CD4-positive, alpha-beta T cell treated with Interleukin-4 for 4 hours (primary cell): ENCODE results near the gene AGTRAP.

Source experiments
- DNase-seq: peaks from one replicate; pipeline ENCODE4 v3.0.0-alpha.2; 2020

AGTRAP gene, protein sequence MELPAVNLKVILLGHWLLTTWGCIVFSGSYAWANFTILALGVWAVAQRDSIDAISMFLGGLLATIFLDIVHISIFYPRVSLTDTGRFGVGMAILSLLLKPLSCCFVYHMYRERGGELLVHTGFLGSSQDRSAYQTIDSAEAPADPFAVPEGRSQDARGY

DNA sequence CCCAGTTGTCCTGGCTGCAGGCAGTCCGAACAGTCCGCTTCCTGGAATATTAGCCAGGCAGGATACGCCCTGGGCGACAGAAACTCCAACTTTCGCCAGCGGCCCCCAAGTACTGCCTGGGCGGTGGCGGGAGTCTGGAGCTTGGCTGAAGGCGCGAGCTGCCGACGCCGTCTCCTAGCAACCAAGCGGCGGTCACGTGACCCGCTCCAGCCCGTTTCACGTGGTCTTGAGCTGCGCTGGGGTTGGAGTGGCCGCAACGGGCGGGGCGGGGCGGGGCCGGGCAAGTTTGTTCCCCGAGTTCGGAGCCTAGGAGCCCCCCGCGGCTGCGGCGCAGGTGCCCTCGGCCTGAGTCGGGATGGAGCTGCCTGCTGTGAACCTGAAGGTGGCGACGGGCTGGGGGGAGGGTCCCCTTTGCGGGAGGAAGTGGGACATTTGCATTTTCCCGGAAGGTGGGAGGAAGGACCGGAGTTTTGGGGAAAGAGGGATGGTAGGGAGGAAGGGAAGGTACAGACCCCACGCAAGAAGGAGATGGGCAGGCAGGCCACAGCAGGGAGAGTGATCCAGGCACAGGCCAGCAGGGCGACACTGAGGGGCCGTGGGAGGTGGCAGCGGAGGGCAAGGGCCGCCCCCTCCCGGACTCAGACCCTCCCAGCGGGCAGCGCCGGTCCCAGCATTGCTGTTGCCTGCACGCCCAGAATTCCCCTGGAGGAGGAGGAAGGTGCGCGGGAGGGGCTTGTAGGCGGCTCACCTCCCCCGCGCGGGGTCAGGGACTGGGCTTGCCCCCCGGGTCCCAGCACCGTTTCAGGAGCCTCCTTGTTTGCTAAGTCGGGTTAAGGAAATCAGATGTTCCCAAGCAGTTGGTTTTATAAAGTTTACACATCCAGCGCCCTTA, at the start of gene AGTRAP:
TSS of gene AGTRAP (plus strand) at position 283 of the 892 bp plus-strand sequence. CDS start at position 356, 73 bp downstream.
- DNase-seq, result peak; percentile 85

DNA sequence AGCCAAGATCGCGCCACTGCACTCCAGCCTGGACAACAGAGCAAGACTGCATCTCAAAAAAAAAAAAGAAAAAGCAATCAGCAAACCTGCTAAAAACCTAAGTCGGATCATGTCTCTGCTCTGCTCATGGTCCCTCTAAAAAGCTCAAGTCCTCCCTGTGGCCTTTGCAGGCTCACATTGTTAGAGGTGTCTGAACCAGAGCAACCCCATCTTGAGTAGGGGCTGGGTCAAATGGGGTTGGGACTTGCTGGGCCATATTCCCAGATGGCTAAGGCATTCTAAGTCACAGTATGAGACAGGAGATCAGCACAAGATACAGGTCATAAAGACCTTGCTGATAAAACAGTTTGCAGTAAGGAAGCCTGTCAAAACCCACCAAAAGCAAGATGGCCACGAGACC, 47.4 kb upstream of the AGTRAP start:
- DNase-seq, result no peak

DNA sequence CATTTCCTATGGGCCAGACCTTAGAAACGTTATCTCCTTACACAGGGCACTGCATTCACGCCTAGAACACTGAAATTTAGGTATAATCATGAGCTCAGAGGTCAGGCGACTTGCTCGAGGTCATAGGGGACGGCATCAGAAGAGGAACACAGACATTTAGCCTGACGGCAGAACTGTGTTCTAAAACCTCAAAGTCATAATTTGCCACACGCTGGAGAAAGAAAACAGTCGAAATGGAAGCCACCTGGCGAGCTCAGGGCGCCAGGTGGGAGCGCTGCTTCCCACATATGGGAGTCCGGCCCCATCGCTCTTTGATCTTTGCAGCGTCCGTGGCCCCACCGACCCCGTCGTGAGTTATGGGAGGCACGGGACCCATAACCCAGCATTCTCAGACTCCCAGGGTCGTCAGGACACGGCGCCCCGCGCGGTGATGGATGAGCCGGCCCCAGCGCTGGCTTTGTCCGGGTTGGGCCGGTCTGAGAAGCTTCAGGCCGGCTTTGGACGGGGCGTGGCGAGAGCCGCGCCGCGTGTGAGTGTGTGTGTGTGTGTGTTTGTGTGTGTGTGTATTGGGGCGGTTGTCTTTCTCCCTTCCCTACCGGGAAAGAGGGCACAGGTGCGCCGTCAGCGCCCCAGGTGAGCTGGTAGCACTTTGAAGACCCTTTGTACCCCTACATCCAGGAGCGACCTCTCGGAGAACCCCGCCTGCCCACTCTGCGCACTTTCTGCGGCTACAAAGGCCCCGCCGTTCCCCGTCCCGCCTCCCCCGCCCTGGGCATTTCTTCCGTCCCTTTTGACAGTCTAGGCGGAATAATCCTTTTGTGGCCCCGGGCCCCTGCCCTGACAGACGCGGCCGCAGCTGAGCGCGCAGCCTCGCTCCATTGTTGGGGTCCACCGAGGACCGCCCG, 45.3 kb upstream of the AGTRAP start:
- DNase-seq, result no peak

DNA sequence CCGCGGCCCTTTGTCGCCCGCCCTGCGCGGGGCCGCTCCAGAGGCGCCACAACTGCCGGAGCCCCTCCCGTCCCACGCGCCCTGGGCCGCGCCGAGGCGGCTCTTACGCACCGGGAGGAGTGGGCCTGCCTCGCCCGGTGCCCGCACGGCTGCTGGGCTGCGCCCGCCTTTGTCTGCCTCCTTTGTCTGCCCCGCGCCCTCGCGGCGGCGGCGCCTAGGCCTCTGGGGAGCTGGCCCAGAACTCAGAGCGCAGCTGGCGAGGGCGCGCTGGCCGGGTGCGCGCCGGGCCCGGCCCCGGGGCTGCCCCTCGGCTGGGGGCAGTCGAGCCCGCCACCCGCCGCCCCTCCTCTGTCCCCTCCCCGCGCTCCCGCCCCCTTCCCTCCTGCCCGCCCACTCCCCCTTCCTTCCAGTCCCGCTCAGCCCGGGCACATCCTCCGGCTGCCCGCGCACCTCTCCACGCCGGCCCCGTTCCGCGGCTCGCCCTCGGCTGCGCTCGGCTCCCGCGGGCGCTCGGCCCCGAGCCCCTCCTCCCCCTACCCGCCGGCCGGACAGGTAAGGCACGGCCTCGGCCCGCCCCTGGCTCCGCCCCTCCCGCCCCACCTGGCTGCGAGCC, 44.5 kb upstream of the AGTRAP start, which contains the start of gene DRAXIN:
TSS of gene DRAXIN (plus strand) at position 409 of the 613 bp plus-strand sequence. CDS start 14,549 bp downstream, outside the sequence.
- no peak for DNase-seq

DNA sequence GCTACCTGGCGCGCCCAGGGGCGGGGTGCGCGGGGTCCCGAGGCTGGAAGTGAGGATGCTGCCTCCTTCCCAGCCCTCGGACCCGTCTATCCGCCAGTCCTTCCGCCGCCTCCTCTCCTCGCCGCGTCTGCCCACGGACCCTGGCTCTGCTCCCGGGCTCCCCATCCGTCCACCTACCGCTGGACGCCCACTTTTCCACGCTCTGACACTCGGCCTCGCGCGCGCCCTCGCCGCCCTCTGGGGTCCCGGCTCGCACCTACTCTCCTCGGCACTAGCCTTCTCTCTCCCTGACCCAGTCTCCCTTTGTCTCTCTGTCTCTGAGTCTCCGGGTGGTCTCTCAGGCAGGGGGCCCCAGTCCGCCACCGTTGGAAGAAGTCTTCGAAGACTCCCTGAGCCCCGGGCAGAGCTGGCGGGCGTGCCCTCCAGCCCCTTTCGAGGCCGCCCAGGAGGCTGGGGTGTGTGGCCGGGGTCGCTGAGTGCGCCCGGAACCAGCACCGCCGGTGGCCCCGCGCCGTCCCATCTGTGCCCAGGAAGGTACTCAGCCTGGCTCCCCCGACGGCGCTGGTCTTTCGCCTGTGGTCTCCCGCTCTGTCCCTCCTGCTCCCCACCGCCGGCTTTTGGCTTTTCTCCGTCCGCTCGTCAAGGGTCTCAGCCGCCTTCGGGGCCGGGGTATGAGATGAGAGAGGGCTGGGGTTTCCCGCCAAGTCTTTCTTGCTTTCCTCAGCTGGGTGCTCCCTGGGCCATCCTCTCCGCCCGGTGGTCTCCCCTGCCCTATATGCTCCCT, 43.8 kb upstream of the AGTRAP start:
- DNase-seq, result no peak

DNA sequence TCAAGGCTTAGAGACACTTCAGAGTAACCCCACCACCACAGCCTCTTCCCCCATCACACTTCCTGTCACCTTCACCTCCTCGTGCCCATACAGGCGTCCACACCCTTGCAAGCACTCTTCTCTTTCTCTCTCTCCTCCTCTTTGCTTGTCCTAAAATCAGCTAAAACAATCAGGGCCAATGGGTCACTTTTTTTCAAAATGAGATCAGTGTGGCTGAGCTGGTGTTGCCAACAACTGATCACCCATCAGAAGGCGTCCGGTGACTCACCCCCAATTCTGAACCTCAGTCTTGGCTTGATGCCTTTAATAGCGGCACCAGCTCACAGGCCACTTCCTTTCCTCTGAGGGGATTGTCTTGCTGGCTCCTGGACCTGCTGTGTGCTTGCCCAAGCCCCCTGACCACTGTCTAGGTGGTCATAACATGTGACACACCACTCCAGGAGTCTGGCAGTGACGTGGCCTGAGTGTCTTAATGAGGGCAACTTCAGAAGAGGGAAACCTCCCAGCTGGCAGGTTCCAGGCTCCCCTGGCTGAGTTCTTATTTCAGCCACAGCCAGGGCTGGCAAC, 42.8 kb upstream of the AGTRAP start:
- DNase-seq, result peak; percentile 69

DNA sequence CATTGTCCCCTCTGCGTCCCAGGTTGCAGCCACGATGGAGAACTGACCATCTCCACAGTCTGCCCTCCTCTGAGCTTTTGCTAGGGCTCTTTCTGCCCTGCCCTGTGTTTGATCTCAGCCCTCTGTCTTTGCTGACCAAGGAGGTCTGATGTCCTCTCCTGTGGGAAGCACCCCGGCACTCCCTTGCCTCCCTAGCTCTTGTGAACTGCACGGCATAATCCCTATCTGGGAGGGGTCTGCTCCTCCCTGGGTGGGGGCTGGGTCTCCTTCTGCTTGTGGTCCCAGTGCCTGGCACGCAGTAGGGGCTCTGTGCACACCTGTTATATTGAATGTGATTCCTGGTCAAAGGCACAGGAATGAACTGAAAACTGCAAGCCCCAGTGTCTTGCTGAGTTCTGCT, 42.0 kb upstream of the AGTRAP start:
- DNase-seq, result no peak

DNA sequence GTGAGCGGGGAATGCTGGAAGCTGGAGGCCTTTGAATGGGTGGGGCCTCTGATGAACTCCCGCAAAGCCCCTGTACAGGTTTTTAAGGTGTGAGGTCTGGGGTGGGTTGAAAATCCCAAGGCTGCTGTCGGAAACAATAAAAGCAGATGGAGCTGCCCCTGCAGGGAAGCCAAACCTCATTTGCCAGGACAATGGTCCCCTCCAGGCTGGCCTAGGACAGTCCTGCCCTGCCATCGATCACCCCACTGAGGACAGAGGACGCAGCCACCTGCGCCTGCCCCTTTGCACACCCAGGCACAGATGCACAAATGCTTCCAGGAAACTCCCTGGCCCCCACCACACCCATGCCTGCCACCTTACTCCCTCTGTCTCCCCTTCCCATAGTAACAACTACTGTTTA, 40.1 kb upstream of the AGTRAP start:
- no peak for DNase-seq

DNA sequence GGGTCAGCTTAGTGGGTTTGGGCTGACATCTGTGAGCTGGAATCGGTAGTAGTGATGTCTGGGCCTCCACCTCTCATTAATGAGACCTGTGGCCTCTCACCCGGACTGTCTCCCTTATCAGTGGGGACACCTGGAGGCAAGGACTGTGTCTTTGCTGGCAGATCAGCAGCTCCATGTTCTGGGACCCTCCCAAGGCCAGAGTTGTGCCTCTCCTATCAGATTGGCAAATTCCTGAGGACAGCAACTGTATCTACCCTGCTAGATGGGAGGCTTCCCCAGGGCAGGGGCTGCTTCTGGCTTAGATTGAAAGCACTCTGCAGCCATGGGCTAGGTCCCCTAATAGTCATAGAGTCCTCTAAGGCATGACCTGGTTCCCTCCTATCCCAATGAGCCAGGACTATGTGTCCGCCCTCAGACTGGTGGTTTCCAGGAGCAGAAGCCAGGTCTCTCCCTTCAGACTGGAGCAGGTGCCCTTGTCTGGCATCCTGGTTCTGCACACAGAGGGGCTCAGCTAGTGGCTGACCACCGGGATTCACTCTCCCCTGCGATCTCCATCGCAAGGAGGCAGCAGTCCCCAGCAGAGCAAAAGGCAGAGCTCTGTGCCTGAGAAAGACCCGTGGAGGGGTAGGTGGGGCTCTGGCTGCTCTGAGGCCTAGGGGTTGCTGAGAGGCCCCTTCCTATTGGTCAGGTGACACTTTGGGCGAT, 38.6 kb upstream of the AGTRAP start:
- DNase-seq, result no peak

DNA sequence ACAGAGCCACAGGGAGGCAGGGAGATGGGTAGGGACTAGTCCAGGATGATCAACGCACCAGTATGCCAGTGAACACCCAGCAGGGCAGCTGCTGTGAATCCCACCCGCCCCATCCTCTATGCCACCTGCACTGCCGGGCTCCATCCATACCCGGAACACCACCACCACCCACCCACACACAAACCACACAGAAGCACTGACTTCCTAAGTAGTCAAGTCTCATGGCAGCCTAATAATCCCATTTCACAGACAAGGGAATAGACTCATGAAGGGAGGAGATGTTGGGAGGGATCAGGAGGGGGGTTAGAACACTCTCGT, 38.1 kb upstream of the AGTRAP start:
- no peak for DNase-seq

DNA sequence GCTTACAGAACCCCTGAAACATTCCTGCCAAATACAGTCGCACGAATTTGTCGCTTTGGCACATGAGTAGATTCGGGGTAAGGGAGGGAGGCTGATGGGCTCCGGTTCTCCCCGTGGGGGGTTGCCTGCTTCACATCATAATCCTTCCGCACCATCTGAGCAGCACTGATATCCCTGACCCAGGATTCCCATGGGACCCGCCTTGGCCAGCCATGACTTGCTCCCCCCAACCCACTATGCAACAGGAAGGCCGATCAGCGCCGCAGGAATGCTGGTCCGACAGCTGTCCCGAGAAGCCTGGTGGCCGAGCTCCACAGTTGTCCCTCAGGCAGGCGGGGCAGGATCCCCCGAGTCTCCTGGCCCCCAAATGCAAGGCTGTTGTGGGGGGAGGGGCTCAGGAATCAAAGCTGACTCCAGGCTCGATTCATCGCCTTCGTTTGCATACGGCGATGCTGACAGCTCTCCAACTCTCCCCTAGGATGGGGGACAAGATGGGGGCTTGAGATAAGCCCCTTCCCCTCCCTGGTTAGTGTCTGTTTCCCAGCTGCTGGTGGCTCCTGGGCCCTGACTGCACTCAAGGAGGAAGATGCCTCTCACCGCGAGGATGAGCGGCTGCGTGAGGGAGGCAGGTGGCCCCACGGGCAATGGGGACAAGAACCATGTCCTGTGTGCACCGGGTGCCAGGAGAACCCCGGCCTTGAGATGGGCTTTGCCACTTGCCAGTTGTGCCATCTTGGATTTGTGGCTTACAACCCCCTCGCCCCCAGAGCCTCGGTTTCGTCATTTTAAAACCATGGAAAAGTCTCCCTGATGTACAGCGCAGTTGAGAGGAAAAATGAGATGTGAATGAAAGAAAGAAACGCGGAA, 35.1 kb upstream of the AGTRAP start:
- no peak for DNase-seq

DNA sequence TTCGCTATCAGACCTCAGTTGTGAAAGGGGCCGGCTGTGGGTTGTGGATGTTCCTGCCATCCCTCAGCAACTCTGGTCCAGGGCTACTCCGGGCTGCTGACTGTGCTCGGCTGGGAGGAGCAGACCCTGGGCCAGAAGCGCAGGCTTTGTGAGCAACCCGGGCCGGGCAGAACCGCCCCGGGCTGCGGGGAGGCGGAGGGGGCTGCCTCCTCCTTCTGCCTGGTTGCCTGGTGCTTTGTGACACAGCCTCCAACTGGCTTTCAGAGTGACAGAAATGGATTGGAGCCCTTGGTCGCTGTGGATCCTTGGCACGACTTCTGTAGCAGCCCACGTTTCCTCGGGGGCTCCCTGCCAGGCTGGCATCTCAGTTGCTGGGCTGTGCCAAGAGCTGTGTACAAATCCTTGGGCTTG, 34.4 kb upstream of the AGTRAP start:
- no peak for DNase-seq

DNA sequence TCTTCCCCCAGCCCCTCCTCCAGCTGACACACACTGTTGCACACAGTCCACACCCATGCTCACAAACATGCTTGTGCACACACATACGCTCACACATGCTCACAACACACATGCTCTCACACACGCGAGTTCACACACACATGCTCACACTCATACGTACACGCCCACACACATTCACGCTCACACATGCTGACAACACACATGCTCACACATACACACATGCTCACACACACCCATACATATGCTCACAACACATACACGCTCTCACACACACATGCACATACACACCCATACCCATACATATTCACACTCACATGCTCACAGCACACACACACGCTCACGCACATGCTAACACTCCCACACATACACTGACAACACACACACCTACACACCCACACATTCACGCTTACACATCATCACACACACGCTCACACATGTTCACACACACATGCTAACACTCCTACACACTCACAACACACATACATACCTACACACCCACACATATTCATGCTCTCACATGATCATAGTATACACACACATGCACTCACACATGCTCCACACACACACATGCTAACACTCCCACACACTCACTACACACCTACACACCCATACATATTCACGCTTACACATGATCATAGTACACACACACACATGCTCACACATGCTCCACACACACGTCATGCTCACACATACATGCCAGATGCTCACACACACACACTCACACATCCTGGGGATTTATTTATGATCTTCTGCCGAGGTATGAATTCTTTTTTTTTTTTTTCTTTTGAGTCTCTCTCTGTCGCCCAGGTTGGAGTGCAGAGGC, 33.7 kb upstream of the AGTRAP start:
- DNase-seq, result no peak

DNA sequence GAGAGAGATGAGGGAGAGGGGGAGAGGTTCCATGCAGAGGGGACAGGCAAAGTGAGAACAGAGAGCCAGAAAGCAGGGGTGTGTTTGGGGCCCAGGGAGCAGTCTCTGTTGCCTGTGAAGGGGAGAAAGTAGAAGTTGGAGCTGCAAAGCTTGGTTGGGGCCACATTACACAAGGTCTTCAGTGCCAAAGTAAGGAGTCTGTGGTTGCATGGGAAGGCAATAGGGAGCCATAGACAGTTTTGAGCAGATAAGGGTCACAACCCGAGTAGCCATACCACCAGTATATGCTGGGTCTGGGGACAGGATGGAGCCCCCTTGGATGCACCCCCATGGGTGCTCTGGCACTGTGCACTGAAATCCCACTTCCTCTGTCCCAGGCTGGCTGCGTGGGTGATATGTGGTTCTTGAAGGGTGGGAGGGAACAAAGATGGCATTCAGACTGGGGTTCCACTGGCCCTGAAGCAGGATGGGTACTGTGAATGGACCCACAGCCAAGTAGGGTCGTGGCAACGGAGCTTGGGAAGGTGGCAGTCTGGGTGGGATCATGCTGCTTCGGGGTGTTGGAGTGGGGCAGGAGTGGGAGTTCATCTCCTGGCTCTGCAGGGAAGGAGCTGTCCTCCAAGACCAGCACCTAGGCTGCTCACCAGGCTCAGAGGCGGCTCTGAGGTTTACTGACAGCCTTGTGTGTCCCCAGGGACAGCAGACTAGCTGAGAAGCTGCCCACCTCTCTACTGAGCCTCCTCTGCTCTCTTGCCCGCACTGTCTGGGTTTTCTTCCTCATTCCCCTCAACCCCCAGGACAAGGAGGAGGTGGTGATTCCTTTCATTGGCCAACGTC, 32.4 kb upstream of the AGTRAP start:
- DNase-seq, result no peak

DNA sequence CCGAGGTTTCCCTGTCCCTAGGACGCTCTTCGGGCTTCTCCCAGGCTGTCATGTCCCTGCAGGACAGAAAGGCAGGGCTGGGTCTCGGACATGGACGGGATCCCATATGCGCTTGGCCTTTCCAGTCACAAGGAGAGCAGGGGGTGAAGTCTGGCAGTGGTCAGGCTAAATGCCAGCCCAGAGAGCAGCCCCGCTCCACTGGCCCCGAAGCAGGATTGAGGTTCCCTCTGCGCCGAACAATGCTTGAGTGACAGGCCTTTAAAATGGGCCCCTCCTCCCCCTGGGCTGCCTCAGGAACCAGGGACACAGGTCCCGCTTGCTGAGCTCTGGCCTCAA, 31.8 kb upstream of the AGTRAP start:
- DNase-seq, result no peak

DNA sequence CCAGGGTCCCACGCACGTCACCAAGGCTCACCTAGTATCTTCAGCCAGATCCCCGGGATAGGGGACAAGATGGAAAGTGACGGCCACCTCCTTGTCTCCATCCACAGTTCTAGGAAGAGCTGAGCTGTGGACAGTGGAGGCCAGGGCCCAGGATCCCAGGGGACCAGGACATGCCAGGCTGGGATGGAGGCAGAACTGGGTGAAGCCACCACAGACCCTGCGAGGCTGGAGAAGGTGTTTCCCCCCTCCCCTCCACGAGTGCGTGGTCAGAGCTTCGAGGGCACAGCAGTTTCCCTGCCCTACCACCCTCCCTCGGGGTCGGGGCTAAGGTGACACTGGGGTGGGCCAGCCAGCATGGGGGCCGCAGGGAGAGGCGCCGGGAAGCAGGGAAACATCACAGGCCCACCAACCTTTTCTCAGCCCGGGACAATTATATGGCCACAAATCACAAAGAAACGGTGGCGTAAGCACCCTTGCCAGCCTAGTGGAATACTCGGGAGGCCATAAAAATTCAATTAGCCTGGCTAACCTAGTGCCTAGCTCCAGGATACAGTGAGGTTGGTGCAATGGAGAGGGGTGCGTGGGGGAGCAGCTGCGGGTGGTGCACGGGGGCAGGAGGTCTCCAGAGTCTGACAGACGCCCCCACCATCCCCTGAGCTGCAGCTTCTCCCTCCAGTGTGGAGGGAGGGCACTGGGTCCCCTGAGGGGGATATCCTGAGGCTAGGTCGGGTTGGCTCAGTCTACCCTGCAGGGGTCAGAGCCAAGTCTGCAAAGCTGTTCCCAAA, 31.1 kb upstream of the AGTRAP start:
- no peak for DNase-seq

DNA sequence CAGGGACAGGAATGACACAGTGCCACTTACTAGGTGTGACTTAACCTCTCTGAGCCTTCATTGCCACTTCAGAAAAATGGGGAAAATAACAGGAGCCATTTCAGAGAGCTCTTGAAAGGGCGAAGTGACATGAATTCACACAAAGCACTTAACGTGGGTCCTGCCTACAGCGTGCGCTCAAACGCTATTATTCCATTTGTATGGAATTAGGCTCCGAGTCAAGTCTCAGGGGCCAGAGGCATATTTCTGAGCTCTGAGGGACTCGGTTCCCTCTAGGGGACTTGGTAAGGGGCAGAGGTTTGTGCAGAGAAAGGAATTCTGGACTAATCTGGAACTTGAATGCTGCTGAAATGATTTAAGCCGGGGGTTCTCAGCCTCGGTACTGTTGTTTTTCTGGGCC, 30.3 kb upstream of the AGTRAP start:
- DNase-seq, result no peak

DNA sequence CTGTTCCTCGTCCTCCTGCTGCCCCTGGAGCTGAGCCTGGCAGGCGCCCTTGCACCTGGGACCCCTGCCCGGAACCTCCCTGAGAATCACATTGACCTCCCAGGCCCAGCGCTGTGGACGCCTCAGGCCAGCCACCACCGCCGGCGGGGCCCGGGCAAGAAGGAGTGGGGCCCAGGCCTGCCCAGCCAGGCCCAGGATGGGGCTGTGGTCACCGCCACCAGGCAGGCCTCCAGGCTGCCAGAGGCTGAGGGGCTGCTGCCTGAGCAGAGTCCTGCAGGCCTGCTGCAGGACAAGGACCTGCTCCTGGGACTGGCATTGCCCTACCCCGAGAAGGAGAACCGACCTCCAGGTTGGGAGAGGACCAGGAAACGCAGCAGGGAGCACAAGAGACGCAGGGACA, 29.6 kb upstream of the AGTRAP start:
- no peak for DNase-seq
